Astrocyte (in vitro differentiated cells and primary cell): ENCODE results near the gene KRT82.

ENCODE experiments used
- CTCF ChIP-seq: IDR thresholded peaks from 2 replicates; pipeline ENCODE4 v1.5.1; 2011; ENCODE audit warnings: low read depth, mild to moderate bottlenecking, inconsistent platforms, low read length, moderate library complexity; ENCODE audit not compliant: insufficient read depth
- EZH2 ChIP-seq: IDR thresholded peaks from 2 replicates; pipeline ENCODE4 v1.6.1; 2012; ENCODE audit warnings: mild to moderate bottlenecking, low read length, inconsistent platforms; ENCODE audit not compliant: insufficient read depth

GRCh38 chr12:52411815-52412214 lies 5.7 kb upstream of the KRT82 start:
- no peak for TF ChIP-seq CTCF
- no peak for TF ChIP-seq EZH2
